HG02610 (cell line): ENCODE data around the gene C1QTNF7.
A peak's percentile ranks its signal among the peaks of the same experiment; 100 is the strongest.

ENCODE experiments used
- ATAC-seq: cut with Tn5 transposase; IDR thresholded peaks from one replicate; pipeline ENCODE4 v1.9.1; 2021; ENCODE audit warnings: mild to moderate bottlenecking, moderate library complexity; ENCODE audit not compliant: unreplicated experiment

Gene C1QTNF7

DNA sequence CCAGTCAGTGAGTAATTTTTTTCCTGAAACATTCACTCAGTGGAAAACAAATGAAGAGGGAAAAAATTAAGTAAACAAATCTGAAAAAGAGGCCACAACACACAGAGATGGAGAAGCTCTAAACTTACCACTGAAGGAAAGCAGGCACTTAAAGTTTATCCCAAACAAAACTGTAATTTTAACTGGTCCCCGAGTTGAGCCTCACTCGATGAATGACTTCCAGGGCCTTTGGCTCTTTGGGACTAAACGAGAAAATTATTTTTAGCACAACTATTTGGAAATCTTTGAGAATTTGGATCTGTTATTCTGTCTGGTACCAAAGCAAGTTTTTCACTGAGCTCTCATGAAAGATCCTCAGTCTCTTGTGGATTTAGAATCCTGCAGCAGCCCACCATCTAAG lies at the start of gene C1QTNF7:
TSS of gene C1QTNF7 (plus strand) at position 333 of the 400 bp plus-strand sequence. CDS start 7,711 bp downstream, outside the sequence.
- ATAC-seq: no peak

- no peak for ATAC-seq
Observed at GRCh38 chr4:15378062-15378461, 49.8 kb upstream of the C1QTNF7 start.

GRCh38 chr4:15378493-15378892 lies 49.3 kb upstream of the C1QTNF7 start:
- no peak for ATAC-seq

GRCh38 chr4:15381806-15382338 lies 46.0 kb upstream of the C1QTNF7 start:
- ATAC-seq: no peak

- ATAC-seq: no peak
Observed at GRCh38 chr4:15382669-15383273, 45.1 kb upstream of the C1QTNF7 start.

- no peak for ATAC-seq
Observed at GRCh38 chr4:15385515-15385914, 42.3 kb upstream of the C1QTNF7 start.

DNA sequence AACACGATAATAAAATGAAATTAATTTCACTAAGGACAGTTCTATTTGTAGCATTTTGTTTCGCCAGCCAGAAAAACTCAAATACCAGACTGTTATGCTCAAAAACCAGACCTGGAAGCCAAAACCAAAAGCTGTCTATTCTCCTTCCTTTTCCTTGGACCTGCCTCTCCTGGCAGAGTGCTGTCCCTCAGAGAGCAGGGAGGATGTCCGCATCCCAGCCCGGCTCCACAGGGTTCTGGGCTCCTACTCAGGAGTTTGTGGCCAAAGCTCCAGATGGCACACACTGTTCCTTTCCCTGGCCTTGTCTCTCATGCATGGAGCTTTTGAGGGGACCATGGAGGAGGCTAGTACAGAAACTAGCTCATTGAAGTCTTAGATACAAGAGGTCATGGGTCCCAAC lies 41.9 kb upstream of the C1QTNF7 start:
- no peak for ATAC-seq

GRCh38 chr4:15390494-15390893 lies 37.3 kb upstream of the C1QTNF7 start:
- ATAC-seq: no peak

DNA sequence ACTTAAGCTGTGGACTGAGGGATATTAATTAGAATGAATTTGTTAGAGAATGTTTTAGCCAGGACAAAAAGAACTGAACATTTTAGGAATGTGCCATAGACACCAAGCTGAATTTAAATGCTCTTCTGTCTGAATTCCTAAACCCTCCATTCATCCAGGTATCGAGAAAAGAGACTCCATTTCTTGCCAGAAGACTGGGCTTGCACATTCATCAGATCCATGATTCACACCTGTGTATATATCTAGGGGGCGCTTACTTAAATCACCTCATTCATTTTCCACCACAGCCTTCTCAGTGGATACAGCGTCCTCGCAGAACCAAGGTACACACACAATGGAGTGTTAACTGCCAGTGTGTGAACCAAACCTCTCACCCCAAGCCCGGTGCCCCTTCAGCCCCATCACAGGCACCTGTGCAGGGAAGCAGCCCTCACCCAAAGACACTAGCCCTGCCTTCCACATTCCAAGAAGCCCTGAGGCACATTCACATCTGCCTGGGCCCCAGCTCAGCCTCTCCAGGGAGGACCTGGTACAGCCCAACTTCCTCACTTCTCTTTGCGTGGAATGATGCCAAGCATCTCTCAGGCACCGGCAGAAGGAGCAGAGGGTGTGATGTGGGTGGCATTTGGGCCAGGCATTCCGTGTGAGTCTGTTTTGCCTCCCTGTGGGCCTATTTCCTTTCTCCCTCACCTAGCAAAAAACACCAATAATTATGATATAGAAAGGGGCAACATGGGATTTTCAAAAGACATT lies 35.6 kb upstream of the C1QTNF7 start:
- no peak for ATAC-seq

GRCh38 chr4:15395311-15395710 lies 32.5 kb upstream of the C1QTNF7 start:
- ATAC-seq: no peak

DNA sequence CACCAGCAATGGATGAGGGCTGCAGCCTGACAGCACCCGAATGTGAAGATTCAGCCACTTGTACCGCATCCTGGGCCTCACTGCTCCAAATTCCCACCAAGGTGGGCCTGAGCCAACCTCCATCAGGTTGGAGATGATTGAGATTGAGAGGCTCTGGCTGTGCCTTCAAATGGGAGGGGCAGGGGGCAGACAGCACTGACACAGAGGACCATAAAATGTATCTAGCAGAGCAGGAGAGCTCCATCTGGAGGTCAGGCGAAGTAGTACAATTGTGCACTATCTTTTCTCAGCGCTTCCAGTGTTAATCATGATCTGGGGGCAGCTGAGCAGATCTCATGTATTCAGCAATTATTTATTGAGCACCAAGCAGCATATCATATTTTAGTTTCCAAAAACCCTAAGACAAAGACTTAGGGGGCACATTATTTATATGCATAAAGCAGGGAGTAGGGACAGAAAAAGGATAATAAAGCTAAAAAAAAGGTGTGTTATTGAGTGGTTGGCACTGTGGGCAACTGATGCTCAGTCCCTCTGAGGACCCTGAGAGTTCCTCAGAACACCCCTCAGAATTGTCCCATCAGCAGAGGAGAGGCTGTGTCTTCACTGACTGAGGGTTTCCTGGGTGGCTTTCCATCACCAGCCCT lies 31.6 kb upstream of the C1QTNF7 start:
- peak; percentile 71 for ATAC-seq

DNA sequence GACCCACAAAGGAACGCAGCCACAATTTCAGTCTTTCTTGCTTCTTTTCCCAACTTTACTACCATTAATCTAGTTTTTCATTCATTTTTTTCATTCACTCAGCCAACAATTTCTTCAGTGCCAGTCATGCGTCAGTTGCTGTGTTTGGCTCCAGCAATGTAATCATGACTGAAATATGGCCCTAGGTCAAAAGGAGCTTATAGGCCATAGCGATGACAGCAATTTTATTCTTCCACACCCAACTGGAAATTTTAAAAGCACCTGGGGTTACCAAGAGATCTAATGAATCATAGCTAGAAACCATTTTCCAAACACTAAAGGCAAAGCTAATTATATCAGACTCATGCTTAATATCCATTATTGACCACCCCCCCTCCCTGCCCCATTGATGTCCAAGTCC lies 29.8 kb upstream of the C1QTNF7 start:
- ATAC-seq: no peak

GRCh38 chr4:15398732-15399131 lies 29.1 kb upstream of the C1QTNF7 start:
- ATAC-seq: no peak

DNA sequence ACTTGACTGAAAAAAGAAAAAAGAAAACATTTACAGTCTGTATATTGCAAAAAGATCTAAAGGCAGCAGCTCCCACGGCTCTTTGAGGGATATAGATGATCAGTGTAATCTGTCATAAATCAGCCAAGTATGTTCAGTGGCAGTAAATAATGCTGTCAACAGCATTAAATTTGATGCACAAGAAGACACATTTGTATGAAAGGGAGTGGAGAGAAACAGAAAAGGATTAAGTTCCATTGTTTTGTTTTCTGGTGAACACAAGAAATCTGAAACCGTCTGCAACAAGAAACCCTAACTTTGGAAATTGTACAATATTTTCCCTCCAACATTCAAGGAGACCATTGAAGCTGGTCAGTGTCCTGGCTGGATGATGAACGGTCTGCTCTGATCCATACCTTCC lies 27.6 kb upstream of the C1QTNF7 start:
- no peak for ATAC-seq

GRCh38 chr4:15400981-15401671 lies 26.7 kb upstream of the C1QTNF7 start:
- ATAC-seq: peak; percentile 41

DNA sequence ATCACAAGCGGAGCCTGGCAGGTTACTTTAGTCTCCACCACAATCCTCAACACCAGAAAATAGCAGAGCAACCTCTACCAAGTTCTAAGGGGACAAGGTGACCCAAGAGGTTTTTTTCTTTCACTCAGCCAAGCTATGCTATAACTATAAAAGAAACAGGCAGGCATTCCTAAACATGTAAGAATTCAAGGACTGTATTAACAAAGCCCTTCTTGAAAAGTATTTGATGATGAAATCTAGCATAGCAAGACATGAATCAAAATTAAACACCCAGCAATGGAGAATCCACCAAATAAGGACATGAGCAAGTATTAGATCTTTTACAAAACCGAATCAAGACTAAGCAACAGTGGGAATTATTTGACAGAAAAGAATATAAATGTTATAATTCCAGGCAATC lies 25.7 kb upstream of the C1QTNF7 start:
- ATAC-seq: no peak

GRCh38 chr4:15402974-15403373 lies 24.9 kb upstream of the C1QTNF7 start:
- no peak for ATAC-seq

DNA sequence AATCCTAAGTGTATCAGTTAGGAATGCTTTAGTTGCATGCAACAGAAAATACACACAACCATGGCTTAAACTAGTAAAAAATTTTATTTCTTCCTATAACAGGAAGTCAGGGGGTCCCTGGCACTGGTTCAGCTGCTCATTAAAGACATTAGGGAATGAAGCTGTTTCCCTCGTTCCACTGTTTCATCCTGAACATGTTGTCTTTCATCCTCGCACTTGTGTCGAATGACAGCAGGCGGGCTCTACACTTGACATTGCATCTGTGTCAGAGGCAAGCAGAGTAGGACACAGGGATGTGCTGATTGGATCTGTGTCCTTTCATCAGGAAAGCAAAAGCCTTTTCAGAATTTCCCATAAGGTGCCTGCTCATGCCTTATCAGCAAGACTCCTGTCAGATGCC lies 22.8 kb upstream of the C1QTNF7 start:
- ATAC-seq: no peak

DNA sequence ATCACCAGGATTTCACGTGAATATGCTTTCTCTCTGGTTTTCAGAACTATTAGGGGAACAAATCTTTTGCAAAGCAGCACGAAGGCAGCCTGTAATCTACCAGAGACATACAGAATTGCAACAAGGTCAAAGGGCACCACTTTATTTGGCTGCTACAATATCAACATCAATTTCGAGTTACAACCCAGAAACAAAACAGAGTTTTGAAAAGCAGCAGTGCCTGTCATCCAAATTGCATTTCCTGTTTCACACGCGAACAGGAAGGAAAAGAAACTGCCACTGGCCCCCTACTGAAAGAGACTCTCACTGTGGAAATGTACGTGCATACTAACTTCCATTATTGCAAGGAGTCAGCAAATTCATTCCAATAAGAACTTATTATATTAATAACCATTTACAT lies 17.1 kb upstream of the C1QTNF7 start:
- peak; percentile 52 for ATAC-seq

DNA sequence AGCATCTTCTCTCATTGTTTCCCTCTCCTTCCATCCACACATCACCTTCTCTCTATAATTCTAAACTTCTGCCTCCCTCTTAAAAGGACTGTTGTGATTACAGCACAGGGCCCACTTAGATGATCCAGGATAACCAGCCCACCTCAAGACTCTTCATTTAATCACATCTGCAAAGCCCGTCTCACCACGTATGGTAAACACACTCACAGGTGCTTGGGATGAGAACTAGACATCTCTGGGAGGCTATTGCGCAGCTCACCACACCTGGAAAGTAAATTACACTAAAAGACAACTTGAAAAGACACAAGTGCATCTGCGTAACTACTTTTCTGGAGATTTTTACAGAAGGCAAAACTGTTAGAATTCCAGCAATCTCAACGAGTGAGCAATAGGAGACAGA lies 15.4 kb upstream of the C1QTNF7 start:
- ATAC-seq: no peak

DNA sequence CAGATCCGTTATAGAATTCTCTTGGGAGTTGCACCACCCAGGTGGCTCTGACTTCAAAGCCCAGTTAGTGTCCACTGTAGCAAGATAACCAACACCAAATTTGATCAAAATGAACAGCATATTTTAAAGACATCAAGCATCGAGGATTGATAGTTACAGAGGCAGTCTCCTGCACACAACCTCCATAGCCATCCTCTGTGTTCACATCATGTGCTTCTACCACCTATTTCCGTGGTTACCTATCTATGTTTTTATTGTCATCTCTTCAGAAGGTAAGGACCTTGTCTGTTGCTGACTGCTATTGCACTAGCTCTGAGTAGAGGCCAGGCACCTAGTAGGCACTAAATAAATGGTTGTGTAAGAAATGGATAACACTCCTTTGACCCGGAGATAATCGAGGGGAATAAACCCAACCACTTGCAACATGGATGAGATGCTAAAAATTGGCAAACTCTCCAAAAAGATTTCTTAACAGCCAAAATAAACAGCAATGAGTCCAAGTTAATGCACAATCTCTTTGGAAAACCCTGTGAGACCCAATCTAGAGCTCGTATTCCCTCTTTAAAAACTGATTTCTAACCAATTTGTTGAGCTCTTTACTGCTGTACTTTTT lies 14.7 kb upstream of the C1QTNF7 start:
- no peak for ATAC-seq
